ENCODE measurements around the gene CASP10.
"Not testable (repeated sequence)": the region's sequence is repeated elsewhere in the genome, so short reads cannot be mapped to it uniquely, and the experiment has no call there.

Gene CASP10

GRCh38 chr2:201156036-201156435 is 26.9 kb upstream of the CASP10 start:
- no peak for DNase-seq (ENCODE audit: low read depth)

GRCh38 chr2:201156640-201157039 is 26.3 kb upstream of the CASP10 start:
- no peak for DNase-seq (ENCODE audit: low read depth)

DNA sequence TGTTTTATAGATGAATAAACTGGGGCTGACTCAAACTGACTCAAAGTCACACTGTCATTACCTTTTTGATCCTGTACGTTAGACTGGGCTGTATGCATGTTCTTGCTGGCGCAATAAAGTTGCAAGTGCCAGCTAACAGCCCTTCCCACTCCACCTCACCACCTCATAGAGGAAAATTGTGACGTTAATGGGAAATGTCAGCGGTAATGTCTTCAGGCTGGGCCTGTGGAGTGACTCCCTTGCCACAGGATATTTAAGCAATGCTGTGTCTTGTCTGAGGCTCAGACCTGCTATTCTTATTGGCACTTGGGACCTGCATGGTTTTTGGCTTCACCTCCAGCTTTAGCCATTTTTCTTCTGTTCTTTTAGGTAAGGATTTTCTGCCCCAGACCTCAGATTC is 25.2 kb upstream of the CASP10 start:
- DNase-seq (ENCODE audit: low read depth) = no peak

DNA sequence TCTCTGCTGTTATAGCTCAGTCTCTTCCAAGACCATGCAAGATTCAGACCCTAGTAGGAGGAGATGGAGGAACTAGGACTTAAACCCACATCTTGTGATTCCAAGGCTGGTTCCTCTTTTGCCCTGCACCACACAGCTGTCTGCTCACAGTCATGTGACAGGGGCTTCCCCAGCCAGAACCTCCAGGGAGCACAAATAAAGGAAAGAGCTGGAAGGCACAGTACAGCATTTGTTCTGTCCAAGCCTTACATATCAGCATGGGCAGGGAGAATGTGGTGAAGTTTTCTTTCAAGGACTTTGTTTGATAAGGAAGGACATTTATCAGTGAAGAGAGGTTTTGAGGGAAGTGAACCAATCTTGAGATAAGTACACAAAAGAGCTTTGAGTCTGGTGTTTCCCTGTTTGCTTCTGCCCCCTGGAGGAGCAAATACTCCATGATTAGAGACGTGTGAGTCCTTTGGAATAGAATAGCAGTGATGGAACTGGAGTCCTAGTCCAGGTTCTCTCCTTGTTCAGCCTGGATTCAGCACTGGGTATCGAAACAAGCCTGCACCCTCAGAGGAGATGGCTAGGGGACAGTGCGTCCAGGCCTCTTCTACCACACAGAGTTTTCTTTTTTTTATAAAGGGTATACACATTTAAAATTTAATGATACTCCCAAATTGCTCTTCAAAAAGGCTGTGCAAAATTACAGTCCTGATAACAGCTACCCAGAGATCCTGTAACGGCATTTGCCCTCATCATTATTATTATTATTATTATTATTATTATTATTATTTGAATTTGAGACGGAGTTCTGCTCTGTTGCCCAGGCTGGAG is 24.6 kb upstream of the CASP10 start:
- no peak for DNase-seq (ENCODE audit: low read depth)

DNA sequence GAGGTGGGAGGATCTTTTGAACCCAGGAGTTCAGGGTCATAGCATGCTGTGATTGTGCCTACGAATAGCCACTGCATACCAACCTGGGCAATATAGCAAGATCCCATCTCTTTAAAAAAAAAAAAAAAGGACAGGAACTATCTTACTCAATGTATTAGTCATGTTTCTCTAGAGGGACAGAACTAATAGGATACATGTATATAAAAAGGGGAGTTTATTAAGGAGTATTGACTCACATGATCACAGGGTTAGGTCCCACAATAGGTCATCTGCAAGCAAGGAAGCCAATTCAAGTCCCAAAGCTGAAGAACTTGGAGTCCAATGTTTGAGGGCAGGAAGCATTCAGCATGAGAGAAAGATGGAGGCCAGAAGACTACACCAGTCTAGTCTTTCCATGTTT is 18.8 kb upstream of the CASP10 start:
- no peak for DNase-seq (ENCODE audit: low read depth)

- no peak for DNase-seq (ENCODE audit: low read depth)
Measured at GRCh38 chr2:201167546-201167945, 15.4 kb upstream of the CASP10 start.

DNA sequence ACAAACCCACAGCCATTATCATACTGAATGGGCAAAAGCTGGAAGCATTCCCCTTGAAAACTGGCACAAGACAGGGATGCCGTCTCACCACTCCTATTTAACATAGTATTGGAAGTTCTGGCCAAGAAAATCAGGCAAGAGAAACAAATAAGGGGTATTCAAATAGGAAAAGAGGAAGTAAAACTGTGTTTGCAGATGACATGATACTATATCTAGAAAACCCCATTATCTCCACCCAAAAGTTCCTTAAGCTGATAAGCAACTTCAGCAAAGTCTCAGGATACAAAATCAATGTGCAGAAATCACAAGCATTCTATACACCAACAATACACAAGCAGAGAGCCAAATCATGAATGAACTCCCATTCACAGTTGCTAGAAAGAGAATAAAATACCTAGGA is 14.4 kb upstream of the CASP10 start:
- DNase-seq (ENCODE audit: low read depth) = not testable (repeated sequence)

DNA sequence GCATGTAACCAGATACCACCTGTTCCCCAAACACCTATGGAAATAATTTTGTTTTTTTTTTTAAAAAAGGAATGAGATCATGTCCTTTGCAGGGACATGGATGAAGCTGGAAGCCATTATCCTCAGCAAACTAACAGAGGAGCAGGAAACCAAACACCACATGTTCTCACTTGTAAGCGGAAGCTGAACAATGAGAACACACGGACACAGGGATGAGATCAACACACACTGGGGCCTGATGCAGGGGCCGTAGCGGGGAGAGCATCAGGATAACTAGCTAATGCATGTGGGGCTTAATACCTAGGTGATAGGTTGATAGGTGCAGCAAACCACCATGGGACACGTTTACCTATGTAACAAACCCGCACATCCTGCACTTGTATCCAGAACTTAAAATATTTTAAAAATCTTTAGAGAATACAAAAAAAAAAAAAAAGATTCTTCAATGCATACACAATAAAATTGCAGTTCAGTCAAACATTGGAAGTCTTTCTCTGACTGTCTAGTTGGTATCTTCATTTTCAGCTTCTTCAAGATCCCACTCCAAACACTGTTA is 11.6 kb upstream of the CASP10 start:
- no peak for DNase-seq (ENCODE audit: low read depth)

GRCh38 chr2:201172279-201172678 is 10.7 kb upstream of the CASP10 start:
- no peak for DNase-seq (ENCODE audit: low read depth)

DNA sequence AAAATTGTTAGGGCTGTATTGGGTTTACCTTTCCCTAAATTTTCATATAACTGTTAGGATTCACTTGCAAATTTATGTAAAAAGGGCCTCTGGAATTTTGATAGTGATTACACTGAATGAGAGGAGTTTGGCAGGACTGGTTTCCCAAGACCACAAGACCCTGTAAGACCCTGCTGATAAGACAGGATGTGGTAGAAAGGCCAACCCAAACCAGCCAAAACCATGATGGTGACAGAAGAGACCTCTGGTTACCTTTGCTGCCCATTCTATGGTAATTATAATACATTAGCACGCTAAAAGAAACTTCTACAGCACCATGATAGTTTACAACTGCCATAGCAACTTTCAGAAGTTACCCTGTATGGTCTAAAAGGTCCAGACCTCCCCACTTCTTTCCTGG is 8.3 kb upstream of the CASP10 start:
- no peak for DNase-seq (ENCODE audit: low read depth)

GRCh38 chr2:201176081-201176481 is 6.9 kb upstream of the CASP10 start:
- no peak for DNase-seq (ENCODE audit: low read depth)

- DNase-seq (ENCODE audit: low read depth) = no peak
Measured at GRCh38 chr2:201180010-201180409, 2.9 kb upstream of the CASP10 start.

DNA sequence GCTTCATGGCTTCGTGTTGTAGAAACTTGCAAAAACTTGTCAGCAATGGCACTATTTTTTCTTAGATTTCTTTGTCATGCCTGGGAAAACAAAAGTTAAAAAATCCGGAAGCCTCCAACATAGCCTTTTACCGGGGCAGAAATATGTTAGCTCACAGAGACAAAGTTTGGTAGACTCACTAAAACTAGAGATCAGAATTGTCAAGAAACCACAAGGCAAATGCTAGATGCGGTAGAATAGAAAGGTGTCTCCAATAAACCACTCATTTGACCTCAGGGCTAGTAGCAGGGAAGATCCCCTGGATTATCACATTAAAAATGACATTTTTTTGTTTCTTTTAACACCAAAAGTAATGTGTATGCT is 405 bp downstream of the CASP10 start:
- DNase-seq (ENCODE audit: low read depth) = no peak

DNA sequence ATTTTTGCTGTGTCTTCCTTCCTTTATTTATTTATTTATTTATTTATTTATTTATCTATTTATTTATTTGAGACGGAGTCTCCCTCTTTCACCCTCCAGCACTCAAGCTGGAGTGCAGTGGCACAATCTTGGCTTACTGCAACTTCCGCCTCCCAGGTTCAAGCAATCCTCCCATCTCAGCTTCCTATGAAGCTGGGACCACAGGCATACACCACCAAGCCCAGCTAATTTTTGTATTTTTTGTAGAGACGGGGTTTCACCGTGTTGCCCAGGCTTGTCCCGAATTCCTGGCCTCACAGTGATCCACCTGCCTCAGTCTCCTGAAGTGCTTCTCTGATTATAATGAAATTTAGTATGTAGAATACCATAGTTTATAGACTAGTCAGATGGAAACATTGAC is 894 bp downstream of the CASP10 start:
- not testable (repeated sequence) for DNase-seq (ENCODE audit: low read depth)

- not testable (repeated sequence) for DNase-seq (ENCODE audit: low read depth)
Measured at GRCh38 chr2:201184248-201184647, 1.3 kb downstream of the CASP10 start.

- DNase-seq (ENCODE audit: low read depth) = no peak
Measured at GRCh38 chr2:201185863-201186262, 2.9 kb downstream of the CASP10 start.

- DNase-seq (ENCODE audit: low read depth) = no peak
Measured at GRCh38 chr2:201186982-201187381, 4.0 kb downstream of the CASP10 start.

DNA sequence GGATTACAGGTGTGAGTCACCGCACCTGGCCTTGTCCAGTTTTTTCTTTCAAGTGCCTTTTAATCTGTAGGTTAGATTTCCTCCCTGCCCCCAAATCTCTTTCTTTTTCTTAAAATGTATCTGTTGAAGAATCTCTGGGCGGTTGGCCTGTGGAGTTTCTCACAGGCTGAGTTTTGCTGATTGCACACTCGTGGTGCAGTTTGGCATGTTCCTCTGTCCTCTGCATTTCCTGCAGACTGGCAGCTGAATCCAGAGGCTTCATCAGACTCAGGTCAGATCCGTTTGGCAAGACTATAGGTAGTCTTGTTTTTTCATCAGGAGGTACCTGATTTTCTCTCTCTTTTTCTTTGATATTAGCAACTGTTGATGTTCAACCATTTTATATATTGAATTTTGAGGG is 5.5 kb downstream of the CASP10 start:
- DNase-seq (ENCODE audit: low read depth) = no peak

GRCh38 chr2:201191132-201191875 is 8.4 kb downstream of the CASP10 start:
- no peak for DNase-seq (ENCODE audit: low read depth)

DNA sequence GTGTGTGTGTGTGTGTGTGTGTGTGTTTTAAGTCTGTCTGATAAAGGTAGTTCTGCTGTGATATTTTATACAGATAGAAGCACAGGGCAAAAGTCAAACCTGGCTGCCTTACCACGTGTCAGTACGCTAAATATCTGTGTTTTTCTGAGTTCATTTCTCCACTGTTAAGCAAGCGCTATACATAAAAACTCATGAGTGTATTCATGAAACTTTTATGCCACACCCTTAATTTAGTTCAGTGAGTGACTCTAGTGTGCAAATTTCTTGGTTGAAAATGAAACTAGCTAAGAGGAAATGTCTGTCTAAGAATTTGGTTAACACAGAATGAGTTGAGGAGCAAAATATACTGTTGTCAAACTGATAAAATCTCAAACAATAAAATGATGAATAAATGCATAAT is 11.2 kb downstream of the CASP10 start:
- no peak for DNase-seq (ENCODE audit: low read depth)

DNA sequence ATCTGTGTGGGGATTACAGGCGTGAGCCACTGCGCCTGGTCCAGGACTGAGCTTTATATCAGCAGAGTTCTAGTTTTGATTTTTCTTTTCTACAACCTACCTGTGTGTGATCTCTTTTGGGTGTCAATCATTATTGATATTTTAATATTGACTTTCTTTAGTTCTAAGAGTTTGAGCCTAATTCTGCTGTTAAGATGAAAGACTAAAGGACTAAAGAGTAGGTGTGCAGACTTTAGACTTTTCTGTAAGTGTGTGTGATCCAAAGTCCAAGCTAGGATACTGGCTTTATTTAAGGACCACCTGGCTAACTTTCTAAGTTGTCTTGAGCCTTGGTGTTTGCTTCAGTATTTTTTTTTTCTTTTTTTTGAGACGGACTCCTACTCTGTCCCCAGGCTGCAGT is 12.4 kb downstream of the CASP10 start:
- DNase-seq (ENCODE audit: low read depth) = no peak

GRCh38 chr2:201196003-201196402 is 13.1 kb downstream of the CASP10 start:
- DNase-seq (ENCODE audit: low read depth) = no peak

GRCh38 chr2:201196803-201197202 is 13.9 kb downstream of the CASP10 start:
- no peak for DNase-seq (ENCODE audit: low read depth)
